GM19193 (cell line): ENCODE measurements around the gene PTTG1.

Experiments used
- POLR2A ChIP-seq: IDR thresholded peaks from 4 replicates; pipeline ENCODE4 v1.6.1; 2011; ENCODE audit not compliant: insufficient read depth, insufficient read length; ENCODE audit errors: extremely low read depth

PTTG1 gene

DNA sequence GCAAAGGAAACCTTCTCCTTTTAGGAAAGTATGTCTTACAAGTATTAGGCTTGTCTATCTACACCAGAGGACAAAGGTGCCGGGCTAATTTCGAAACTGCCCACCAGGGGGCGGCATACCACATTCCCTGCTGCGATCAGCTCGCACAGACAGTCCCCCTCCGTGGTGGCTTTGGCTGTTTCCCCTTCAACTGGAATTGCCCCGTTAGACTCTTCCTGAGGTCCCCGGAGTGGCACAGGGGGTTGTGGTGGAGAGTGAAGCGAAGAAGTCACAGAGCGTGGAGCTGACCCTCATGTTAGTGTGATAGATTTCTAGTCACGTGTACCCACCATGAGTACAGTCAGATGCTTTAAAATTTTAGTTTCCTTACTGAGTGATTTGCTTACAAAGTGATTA lies 17.5 kb downstream of the PTTG1 start:
- TF ChIP-seq POLR2A, result no peak

- no peak for TF ChIP-seq POLR2A
Observed at GRCh38 chr5:160441311-160441781, 19.7 kb downstream of the PTTG1 start.

DNA sequence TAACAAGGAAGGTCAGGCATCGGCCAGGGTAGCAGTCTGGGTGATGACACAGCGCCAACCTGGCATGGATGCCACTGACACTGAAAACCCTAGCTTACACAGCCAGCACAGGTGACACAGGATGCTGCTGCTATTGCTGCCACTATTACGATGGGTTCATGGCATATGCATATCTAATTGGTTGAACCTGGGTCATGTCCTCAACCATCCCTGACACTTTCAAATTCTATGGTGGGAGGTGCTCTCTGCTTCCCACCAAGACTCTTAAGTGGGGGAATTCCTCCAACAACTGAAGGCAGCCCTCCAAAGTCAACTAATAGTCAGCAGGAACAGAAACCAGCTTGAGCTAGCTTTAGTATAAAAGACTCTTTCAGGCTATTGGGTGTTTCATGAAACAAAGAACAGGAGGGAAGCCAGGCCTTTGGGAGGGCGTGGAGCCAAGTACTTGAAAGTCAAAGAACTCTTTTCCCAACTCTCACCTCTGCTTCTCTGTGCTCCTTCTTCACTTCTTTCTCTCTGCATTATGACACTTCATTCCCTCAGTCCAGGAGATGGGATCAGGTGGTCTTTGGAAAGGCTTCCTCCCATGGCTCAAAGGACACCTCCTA lies 21.3 kb downstream of the PTTG1 start:
- TF ChIP-seq POLR2A, result no peak

GRCh38 chr5:160444407-160444806 lies 22.8 kb downstream of the PTTG1 start:
- no peak for TF ChIP-seq POLR2A

- TF ChIP-seq POLR2A, result no peak
Observed at GRCh38 chr5:160445132-160445531, 23.5 kb downstream of the PTTG1 start.

DNA sequence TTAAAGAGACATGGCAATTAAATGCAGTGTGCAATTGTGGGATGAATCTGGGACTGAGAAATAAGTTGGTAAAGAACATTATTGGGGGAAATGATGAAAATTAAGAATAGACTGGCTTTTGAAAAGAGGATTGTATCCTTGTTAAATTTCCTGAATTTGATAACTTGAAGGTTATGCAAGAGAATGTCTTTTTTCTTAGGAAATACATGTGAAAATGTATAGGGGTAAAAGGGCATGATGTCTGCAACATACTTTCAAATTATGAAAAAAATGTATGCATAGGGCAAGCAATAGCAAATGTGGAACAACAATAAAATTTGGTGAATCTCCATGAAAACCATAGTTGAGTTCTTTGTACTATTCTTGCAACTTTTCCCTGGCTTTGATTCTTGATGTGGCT lies 24.1 kb downstream of the PTTG1 start:
- TF ChIP-seq POLR2A, result no peak

DNA sequence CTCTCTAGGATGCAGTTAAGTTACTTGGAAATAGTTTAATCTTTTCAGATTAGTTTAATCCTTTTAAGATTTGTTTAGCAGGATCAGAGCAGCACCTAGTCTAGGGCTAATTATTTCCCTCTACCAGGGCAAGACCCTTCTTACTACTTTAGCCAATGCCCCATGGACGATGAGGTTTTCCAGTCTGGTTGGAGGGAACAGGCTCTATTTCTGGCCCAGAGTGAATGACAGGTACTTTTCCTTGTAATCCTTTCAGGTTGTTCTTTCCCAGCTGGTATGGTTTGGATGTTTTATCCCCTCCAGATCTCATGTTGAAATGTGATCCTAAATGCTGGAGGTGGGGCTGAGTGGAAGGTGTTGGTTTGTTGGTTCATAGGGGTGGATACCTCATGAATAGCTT lies 27.2 kb downstream of the PTTG1 start:
- no peak for TF ChIP-seq POLR2A

GRCh38 chr5:160449458-160449857 lies 27.8 kb downstream of the PTTG1 start:
- TF ChIP-seq POLR2A, result no peak

DNA sequence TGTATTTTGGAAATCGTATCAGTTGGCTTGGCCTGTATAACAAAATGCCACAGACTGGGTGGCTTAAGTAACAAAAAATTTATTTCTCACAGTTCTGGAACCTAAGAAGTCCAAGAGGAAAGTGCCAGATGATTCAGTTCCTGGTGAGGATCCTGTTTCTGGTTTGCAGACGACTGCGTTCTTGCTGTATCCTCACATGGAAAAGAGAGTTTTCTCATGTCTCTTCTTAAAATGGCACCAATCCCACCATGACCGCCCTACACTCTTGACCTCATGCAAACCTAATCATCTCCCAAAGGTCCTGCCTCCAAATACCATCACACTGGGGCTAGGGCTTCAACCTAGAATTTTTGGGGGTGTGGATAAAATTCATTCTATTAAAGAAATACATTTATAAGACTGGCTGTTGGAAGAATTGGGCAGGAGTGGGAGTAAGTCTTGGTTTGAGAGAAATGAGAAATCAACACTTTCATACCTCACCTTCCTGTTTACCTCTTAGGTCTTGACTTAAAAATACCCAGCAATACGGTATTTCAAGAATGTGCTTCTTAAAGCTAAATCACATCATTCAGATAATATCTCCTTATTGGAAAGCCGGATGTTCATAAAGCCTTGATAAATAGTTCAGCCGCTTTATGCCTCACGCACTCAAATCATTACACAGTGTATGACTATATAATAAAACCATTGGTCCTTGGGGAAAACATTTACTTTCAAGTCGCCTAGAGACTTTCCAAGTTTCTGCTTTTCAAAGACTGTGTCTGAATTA lies 28.7 kb downstream of the PTTG1 start:
- TF ChIP-seq POLR2A, result no peak

- TF ChIP-seq POLR2A, result no peak
Observed at GRCh38 chr5:160451281-160451680, 29.6 kb downstream of the PTTG1 start.

- TF ChIP-seq POLR2A, result no peak
Observed at GRCh38 chr5:160452036-160452435, 30.4 kb downstream of the PTTG1 start.

- no peak for TF ChIP-seq POLR2A
Observed at GRCh38 chr5:160452795-160453194, 31.1 kb downstream of the PTTG1 start.

GRCh38 chr5:160453751-160454150 lies 32.1 kb downstream of the PTTG1 start:
- no peak for TF ChIP-seq POLR2A

DNA sequence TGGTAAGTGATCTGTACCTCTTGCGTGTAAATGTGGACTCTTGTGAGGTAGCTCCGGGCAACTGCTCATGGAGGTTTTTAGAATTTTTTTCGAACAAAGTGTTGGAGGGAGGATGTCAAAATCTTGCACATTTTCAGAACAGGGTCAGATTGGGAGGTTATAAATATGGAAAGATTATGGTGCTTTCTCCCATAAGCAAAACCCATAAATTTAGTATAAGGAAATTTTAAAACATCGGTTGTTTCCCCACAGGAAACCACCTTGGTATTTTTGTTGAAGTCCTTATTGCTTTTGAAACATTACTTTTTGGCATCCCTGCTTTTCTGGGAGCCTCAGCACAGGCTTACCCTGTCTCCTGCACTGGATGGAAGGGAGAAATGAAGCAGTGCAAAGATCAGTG lies 33.9 kb downstream of the PTTG1 start:
- TF ChIP-seq POLR2A, result no peak

- TF ChIP-seq POLR2A, result no peak
Observed at GRCh38 chr5:160456480-160457177, 35.0 kb downstream of the PTTG1 start.

DNA sequence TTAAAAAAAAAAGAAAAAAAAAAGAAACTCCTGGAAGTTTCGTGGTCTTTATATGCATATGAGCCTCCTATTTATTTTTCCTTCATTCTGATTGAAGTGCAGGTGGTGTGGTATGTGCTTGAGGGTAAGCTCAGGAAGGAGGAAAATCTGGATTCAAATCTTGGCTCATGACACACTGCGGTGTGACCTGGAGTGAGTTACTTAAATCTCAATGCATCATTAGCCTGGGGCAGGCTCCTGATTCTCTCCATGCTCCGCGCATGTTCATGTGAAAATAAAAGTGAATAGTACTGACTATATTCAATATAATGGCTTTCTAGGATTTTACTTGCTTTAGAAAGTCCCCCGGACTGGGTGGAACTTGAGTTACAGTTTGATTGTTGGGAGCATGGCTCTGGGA lies 35.6 kb downstream of the PTTG1 start:
- no peak for TF ChIP-seq POLR2A
